Activated naive CD4-positive, alpha-beta T cell treated with anti-CD3 and anti-CD28 coated beads, Interleukin-2, amount 50 U/mL, for 72 hours (primary cell): ENCODE results near the gene TBC1D17. TPM values are rescaled to one million over a fixed set of nuclear protein-coding genes. Genes with fewer than 3 reads are reported as not detected.

ENCODE experiments used
- ATAC-seq, 2 donors: fragments of 150-1000 bp; cut with Tn5 transposase; 2 replicates each; pipeline ENCODE4 v1.10.0; 2021; ENCODE audit warnings: mild to moderate bottlenecking in 2 of 2, moderate library complexity in 2 of 2
- DNase-seq, 2 donors: peaks; one replicate each; pipeline ENCODE4 v3.0.0; 2021 to 2022; ENCODE audit warnings: low spot score in 2 of 2
- H3K27ac Mint-ChIP-seq, 2 donors: one replicate each; pipeline ENCODE4 v1.8.0; 2022; ENCODE audit warnings: mild to moderate bottlenecking in 2 of 2, mixed read lengths in 2 of 2
- H3K36me3 Mint-ChIP-seq, 2 donors: one replicate each; pipeline ENCODE4 v1.8.0; 2022; ENCODE audit warnings: mixed read lengths in 2 of 2
- H3K9me3 Mint-ChIP-seq, 2 donors: one replicate each; pipeline ENCODE4 v1.8.0; 2022; ENCODE audit warnings: mixed read lengths in 2 of 2
- total RNA-seq, 2 donors: library from RNA; stranded (reverse); gene quantifications; one replicate each; pipeline ENCODE4 v1.2.3, GENCODE V29; 2022

The TBC1D17 gene
- total RNA-seq, 2 donors from 2014 or later = 28.8 to 53.0 TPM

DNA sequence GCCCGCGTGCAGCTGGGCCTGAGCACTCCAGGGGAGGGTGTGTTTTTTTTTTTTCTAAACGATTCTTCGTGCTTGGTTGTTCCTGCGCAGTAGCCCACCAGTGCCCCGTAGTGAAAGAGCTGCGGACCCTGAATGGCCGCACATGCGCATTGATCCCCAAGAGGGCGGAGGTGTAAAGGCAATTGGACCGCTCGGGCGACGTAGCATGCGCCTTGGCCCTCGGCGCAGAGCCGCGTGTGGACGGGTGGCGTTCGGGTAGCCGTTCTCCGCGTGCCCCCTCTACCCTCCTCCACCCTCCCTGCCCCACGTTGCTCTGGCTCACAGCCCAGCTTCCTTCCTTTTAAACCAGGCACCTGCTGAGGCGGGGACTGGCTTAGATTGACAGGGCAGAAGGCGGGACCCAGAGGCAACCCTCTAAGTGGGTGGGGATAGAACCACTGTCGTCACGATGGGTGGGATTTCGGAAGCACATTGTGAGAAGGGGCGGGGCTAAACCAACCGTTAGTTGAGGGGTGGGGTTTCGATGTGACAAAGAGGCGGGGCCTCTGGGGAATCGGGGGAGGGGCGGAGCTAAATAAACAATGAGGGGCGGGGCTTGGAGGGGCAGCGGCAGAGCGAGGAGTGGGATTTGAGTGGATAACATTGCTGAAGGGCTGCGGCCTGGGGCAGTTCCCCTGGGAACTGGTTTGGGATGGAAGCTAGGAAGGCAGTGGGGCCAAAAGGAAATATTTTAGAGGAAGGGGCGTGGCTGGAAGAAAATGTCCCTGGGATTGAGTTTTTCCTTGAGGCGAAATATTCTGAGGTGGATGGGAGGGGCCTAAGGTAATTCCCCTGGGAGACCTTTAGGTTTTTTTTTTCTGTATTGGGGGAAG lies 52.3 kb downstream of the TBC1D17 start:
- ATAC-seq = peak; percentile 73 to 88
- H3K36me3 Mint-ChIP-seq = peaks cover 38 to 56% of the 10 kb centered on the region in 2 donors
- DNase-seq = peak; percentile 88 to 91
- H3K27ac Mint-ChIP-seq = peak overlapping the region; percentile 97 to 100
- H3K9me3 Mint-ChIP-seq = peaks cover 9 to 15% of the 10 kb centered on the region in 2 donors

DNA sequence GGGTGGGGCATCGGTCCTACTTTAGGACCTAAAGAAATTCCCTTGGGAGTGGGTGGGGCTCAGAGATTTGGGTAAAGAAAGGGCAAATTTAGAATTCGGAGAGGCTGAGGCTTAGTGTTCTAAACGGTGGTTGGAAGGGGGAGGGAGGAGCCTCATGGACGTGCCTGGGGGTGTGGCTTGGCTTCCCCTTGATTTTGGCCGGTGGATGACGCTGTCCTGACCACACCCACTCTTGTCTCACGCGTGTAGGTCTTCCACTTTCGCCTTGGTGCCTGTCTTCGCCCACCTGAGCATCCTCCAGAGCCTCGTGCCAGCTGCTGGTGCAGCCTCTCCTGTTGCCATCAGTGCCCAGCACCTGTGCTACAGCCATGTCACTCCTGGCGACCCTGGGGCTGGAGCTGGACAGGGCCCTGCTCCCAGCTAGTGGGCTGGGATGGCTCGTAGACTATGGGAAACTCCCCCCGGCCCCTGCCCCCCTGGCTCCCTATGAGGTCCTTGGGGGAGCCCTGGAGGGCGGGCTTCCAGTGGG lies 53.0 kb downstream of the TBC1D17 start:
- H3K36me3 Mint-ChIP-seq = peaks cover 34 to 51% of the 10 kb centered on the region in 2 donors
- ATAC-seq = no peak

DNA sequence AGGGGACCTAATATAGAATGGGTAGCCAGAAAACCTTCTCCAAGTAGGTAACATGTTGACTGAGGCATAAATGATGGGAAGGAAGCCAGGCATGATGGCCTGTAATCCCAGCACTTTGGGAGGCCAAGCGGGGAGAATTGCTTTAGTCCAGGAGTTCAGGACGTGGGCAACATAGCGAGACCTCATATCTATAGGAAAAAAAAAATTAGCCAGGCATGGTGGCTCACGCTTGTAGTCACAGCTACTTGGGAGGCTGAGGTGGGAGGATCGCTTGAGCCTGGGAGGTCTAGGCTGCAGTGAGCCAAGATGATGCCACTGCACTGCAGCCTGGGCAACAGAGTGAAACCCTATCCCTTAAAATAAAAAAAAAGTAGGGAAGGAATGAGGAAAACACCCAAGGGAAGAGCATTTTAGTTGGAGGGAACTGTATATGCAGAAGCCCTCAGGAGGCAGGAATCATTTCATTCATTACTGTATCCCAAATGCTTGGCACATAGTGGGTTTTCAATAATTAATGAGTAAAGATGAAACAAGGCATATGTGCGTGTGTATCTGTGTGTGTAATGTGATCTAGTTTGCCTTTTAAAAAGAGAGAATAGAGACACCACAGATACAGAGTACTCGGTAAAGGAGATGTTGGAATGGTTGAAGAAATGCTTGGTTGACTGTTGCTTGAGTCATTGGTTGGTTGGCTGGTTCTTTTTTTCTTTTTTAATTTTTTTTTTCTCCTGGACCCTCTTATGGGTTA lies 54.0 kb downstream of the TBC1D17 start:
- H3K27ac Mint-ChIP-seq = no peak overlapping the region
- peaks cover 9 to 15% of the 10 kb centered on the region in 2 donors for H3K9me3 Mint-ChIP-seq
- ATAC-seq (no peak), DNase-seq (no peak)
- H3K36me3 Mint-ChIP-seq = peaks cover 33 to 50% of the 10 kb centered on the region in 2 donors

More for the DNA sequence above, 53.0 kb downstream of the TBC1D17 start:
- DNase-seq = no peak
- peaks cover 9 to 15% of the 10 kb centered on the region in 2 donors for H3K9me3 Mint-ChIP-seq
- peak overlapping the region; percentile 97 to 100 for H3K27ac Mint-ChIP-seq

DNA sequence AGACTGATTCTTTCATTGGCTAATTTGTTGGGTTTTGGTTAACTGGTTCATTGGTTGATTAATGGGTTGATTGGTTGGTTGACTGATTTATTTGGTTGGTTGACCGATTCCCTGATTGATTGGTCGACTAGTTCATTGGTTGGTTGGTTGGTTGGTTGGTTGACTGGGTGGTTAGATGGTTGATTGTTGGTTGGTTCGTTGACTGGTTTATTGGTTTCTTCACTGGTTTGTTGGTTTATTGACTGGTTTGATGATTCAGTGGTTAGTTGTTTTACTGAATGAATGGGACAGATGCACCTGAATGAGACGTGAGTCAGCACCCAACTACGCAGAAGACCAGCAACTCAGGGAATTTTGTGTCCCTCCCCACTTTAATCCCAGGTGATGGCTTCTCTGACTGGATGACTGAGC lies 54.5 kb downstream of the TBC1D17 start:
- ATAC-seq = no peak
- Mint-ChIP-seq H3K36me3 (peaks cover 33 to 50% of the 10 kb centered on the region in 2 donors), H3K27ac (no peak overlapping the region), H3K9me3 (peaks cover 9 to 15% of the 10 kb centered on the region in 2 donors)
- DNase-seq = no peak

DNA sequence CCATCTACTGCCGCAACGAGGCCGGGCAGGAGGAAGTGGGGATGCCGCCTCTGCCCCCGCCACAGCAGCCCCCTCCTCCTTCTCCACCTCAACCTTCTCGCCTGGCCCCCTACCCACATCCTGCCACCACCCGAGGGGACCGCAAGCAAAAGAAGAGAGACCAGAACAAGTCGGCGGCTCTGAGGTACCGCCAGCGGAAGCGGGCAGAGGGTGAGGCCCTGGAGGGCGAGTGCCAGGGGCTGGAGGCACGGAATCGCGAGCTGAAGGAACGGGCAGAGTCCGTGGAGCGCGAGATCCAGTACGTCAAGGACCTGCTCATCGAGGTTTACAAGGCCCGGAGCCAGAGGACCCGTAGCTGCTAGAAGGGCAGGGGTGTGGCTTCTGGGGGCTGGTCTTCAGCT lies 55.2 kb downstream of the TBC1D17 start:
- DNase-seq (peak in 1 of 2 donors; percentile 73), ATAC-seq (peak in 1 of 2 donors; percentile 34)
- Mint-ChIP-seq H3K9me3 (peaks cover 9 to 15% of the 10 kb centered on the region in 2 donors), H3K27ac (no peak overlapping the region), H3K36me3 (peaks cover 27 to 44% of the 10 kb centered on the region in 2 donors)

DNA sequence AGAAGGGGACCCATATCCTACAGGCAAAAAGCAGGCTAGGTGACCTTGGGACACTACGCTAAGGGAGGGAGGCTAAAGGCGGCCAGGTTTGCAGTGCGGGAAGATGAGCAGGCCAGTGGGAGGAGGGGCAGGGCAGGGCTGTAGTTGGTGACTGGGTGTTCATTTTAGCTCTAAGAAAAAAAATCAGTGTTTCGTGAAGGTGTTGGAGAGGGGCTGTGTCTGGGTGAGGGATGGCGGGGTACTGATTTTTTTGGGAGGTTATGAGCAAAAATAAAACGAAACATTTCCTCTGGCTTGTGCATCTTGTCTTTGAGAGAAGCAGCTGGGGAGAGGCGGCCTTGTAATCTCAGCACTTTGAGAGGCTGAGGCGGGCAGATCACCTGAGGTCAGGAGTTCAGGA lies 56.1 kb downstream of the TBC1D17 start:
- peaks cover 9 to 15% of the 10 kb centered on the region in 2 donors for H3K9me3 Mint-ChIP-seq
- H3K27ac Mint-ChIP-seq = peak overlapping the region in 1 of 2 donors; percentile 86
- DNase-seq (no peak), ATAC-seq (no peak)
- peaks cover 20 to 35% of the 10 kb centered on the region in 2 donors for H3K36me3 Mint-ChIP-seq

DNA sequence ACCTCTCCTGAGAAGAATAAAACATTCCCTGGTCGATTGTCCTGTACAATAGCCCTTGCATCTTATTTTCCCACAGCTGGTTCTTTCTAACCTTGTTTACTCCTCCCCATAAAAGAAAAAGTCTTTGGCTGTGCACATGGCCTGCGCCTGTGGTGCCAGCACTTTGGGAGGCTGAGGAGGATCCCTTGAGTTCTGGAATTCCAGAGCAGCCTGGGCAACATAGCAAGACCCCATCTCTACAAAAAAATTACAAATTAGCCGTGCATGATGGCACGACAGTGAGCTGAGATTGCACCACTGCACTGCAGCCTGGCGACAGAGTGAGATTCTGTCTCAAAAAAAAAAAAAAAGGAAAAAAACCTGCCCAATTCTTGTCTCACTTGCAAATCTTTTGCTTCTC lies 59.0 kb downstream of the TBC1D17 start:
- DNase-seq = no peak
- Mint-ChIP-seq H3K27ac (no peak overlapping the region), H3K9me3 (peaks cover 4 to 6% of the 10 kb centered on the region in 2 donors), H3K36me3 (peaks cover 0 to 8% of the 10 kb centered on the region in 2 donors)
- no peak for ATAC-seq

DNA sequence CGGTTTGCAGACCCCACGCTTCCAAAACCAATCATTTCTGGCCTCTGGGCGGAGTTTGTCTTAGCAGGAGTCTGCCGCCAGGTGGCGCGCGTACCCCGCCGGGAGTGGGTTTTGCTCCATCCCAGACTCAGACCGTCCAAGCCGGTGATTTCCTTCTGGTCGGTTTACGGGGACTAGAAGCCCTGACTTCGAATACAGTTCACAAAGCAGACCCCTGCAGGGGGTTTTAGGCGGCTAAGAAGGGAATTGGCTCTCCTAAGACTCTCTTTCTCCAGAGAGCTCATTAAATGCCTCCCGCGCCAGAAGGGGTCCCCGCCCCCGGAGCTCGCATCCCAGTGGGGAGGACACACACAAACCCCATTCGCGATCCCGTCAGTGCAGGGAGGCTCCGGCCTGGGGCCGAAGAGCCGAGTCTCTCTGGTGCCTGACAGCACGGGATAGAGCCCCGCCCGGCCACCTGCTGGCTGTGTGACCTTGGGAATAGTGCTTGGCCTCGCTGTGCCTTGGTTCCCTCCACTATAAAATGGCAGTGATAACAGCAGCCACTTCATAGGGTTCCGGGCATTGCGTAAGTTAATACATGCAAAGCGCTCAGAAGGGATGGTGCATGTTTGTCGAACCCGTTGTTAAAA lies 60.4 kb downstream of the TBC1D17 start:
- Mint-ChIP-seq H3K9me3 (no peaks in the 10 kb centered on the region), H3K27ac (no peak overlapping the region), H3K36me3 (no peaks in the 10 kb centered on the region)
- ATAC-seq = peak; percentile 77 to 84
- peak; percentile 79 to 89 for DNase-seq

Other genes with a start within 250 kb of the TBC1D17 start
- gene RRAS, start 237.6 kb upstream of the TBC1D17 start, total RNA-seq = 10 to 100 TPM in 1 of 2 donors, 1 to 10 TPM in 1; 6.0 to 12.9 TPM
- gene SCAF1, start 235.5 kb upstream of the TBC1D17 start, total RNA-seq = 10 to 100 TPM; 49.8 to 57.4 TPM
- 100 to 1,000 TPM; 135 to 202 TPM for gene IRF3, start 211.8 kb upstream of the TBC1D17 start, total RNA-seq
- 10 to 100 TPM; 69.6 to 93.4 TPM for gene BCL2L12, start 211.8 kb upstream of the TBC1D17 start, total RNA-seq
- 100 to 1,000 TPM; 248 to 309 TPM for gene PRMT1, start 200.4 kb upstream of the TBC1D17 start, total RNA-seq
- gene ADM5, start 188.1 kb upstream of the TBC1D17 start, total RNA-seq = 1 to 10 TPM; 5.6 to 6.2 TPM
- gene CPT1C, start 186.6 kb upstream of the TBC1D17 start, total RNA-seq = 1 to 10 TPM; 4.1 to 4.3 TPM
- gene TSKS, start 114.4 kb upstream of the TBC1D17 start, total RNA-seq = 1 to 10 TPM in 1 of 2 donors, under 1 TPM in 1; 0.57 to 1.9 TPM
- gene AP2A1, start 110.7 kb upstream of the TBC1D17 start, total RNA-seq = 100 to 1,000 TPM in 1 of 2 donors, 10 to 100 TPM in 1; 79.0 to 137 TPM
- gene FUZ, start 64.4 kb upstream of the TBC1D17 start, total RNA-seq = 10 to 100 TPM; 14.8 to 24.8 TPM
- 10 to 100 TPM; 58.4 to 68.2 TPM for gene MED25, start 59.4 kb upstream of the TBC1D17 start, total RNA-seq
- gene PTOV1, start 26.5 kb upstream of the TBC1D17 start, total RNA-seq = 100 to 1,000 TPM; 110 TPM
- gene PNKP, start 10.1 kb upstream of the TBC1D17 start, total RNA-seq = 100 to 1,000 TPM in 1 of 2 donors, 10 to 100 TPM in 1; 90.6 to 119 TPM
- 10 to 100 TPM; 16.9 to 34.4 TPM for gene AKT1S1, start 347 bp upstream of the TBC1D17 start, total RNA-seq
- 10 to 100 TPM in 1 of 2 donors, 1 to 10 TPM in 1; 6.3 to 11.1 TPM for gene IL4I1, start 19.2 kb downstream of the TBC1D17 start, total RNA-seq
- 10 to 100 TPM in 1 of 2 donors, 1 to 10 TPM in 1; 7.7 to 13.2 TPM for gene ATF5, start 51.5 kb downstream of the TBC1D17 start, total RNA-seq
- gene NUP62, start 51.8 kb downstream of the TBC1D17 start, total RNA-seq = 100 to 1,000 TPM in 1 of 2 donors, 10 to 100 TPM in 1; 82.5 to 109 TPM
- gene SIGLEC11, start 83.5 kb downstream of the TBC1D17 start, total RNA-seq = not detected
- 10 to 100 TPM; 54.0 to 60.0 TPM for gene VRK3, start 147.7 kb downstream of the TBC1D17 start, total RNA-seq
- 10 to 100 TPM; 15.2 to 15.8 TPM for gene ZNF473, start 148.3 kb downstream of the TBC1D17 start, total RNA-seq